ENCODE measurements around the gene JAM2. TPM values are rescaled to one million over a fixed set of nuclear protein-coding genes. Genes with fewer than 3 reads are reported as not detected.

The JAM2 gene
- total and polyA plus RNA-seq, 2 of the 4 experiments (the other 2 are of a cell fraction): 0.72 to 2.1 TPM

DNA sequence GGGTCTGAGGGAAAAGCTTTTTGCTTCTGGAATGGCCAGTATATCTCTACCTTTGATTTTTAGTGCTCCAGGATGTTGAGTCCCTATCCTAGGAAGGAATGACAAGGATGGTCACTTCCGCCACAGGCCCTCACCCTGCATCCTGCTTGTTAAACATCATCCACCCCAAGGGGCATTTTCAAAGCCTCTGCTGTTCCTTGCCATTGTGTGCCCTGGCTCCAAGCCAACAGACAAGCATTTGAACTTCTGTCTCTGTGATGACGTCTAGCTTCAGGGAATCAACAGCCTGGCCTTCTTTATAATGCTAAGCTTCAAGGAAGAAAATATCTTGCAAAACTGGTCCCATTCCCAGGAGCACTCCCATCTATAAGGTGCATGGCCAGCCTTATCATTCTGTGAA lies 12.3 kb upstream of the JAM2 start:
- TF ChIP-seq MAFK (IDR thresholded peaks at IDR 0.05; ENCODE audit: low read depth, low read length): no peak
- no peaks in the 10 kb centered on the region for H4K20me1 ChIP-seq (ENCODE audit: insufficient read depth, low read length)
- no peaks in the 10 kb centered on the region for H3K36me3 ChIP-seq (ENCODE audit: control insufficient read depth, insufficient read depth, low read length)
- no peaks in the 10 kb centered on the region for H3K4me1 ChIP-seq (ENCODE audit: control insufficient read depth, insufficient read depth, low read length)
- H4K8ac ChIP-seq (ENCODE audit: low read depth in 2 of 2, low read length in 2 of 2): no peak overlapping the region
- no peak overlapping the region for H4K91ac ChIP-seq (ENCODE audit: insufficient read depth, low read depth, low read length)
- no peak overlapping the region for H2BK5ac ChIP-seq (ENCODE audit: low read depth, low read length, poor library complexity, severe bottlenecking)
- DNase-seq (no peak), ATAC-seq (ENCODE audit: low read depth) (no peak)
- no peaks in the 10 kb centered on the region for H3K9me3 ChIP-seq (ENCODE audit: control insufficient read depth, insufficient read depth, low read length)
- no peak overlapping the region for H3K4me2 ChIP-seq (ENCODE audit: low read depth, low read length)
- WGBS, 2 experiments (ENCODE audit: extremely low coverage in 2 of 2, insufficient read length in 1 of 2): no CpG with 5 or more reads among the region's 2 CpGs
- no peak overlapping the region for H2AFZ ChIP-seq (replicated peaks; ENCODE audit: low read length, poor library complexity)
- H2AK9ac ChIP-seq (replicated peaks; ENCODE audit: low read depth, low read length, poor library complexity): no peak overlapping the region
- intact Hi-C loops (cut with micrococcal nuclease): no loop called here
- no peak overlapping the region for H3K18ac ChIP-seq (ENCODE audit: low read depth, low read length)
- H2BK20ac ChIP-seq (ENCODE audit: low read depth, low read length): no peak overlapping the region
- H2AK5ac ChIP-seq (ENCODE audit: low read depth, low read length): no peak overlapping the region
- no peak overlapping the region for H2BK120ac ChIP-seq (ENCODE audit: low read depth, low read length)
- in situ Hi-C loops (cut with MboI; ENCODE audit: low sequenced_read_pairs): no loop called here
- peaks cover 11% of the 10 kb centered on the region for H3K27me3 ChIP-seq (ENCODE audit: control insufficient read depth, insufficient read depth, low read length)
- H4K5ac ChIP-seq (ENCODE audit: low read depth, low read length): no peak overlapping the region
- no peak overlapping the region for H3K9ac ChIP-seq (ENCODE audit: low read depth, low read length)
- no peaks in the 10 kb centered on the region for H3K79me1 ChIP-seq (ENCODE audit: low read depth in 1 of 2, low read length in 2 of 2)
- no peak overlapping the region for H3K23ac ChIP-seq (ENCODE audit: low read depth, low read length)
- H3K56ac ChIP-seq (ENCODE audit: extremely low read depth, insufficient read depth, low read length): no peak overlapping the region
- ChIA-PET CTCF (no interaction called here), POLR2A (ENCODE audit: unreplicated experiment) (no interaction called here)
- H2BK15ac ChIP-seq (ENCODE audit: low read depth, low read length): no peak overlapping the region
- H3K4me3 ChIP-seq (ENCODE audit: insufficient read depth, low read depth, low read length): no peak overlapping the region
- no peak overlapping the region for H3K27ac ChIP-seq (ENCODE audit: insufficient read depth, low read length)
- no peak overlapping the region for H3K14ac ChIP-seq (replicated peaks; ENCODE audit: low read depth, low read length)
- dilution Hi-C loops (cut with HindIII; ENCODE audit: low sequenced_read_pairs, unreplicated experiment): no loop called here
- no peaks in the 10 kb centered on the region for H3K9me1 ChIP-seq (ENCODE audit: insufficient read depth, low read length)
- BruUV-seq (replicated peaks): no TSS peak
- no peak overlapping the region for H3K4ac ChIP-seq (ENCODE audit: low read depth, low read length)
